GM19463 (cell line): ENCODE data around the gene AGR2.
"Not testable (repeated sequence)": the region's sequence is repeated elsewhere in the genome, so short reads cannot be mapped to it uniquely, and the experiment has no call there.

Experiments used
- ATAC-seq: cut with Tn5 transposase; IDR thresholded peaks from one replicate; pipeline ENCODE4 v1.9.1; 2021; ENCODE audit warnings: mild to moderate bottlenecking, moderate library complexity; ENCODE audit not compliant: unreplicated experiment

Gene AGR2

DNA sequence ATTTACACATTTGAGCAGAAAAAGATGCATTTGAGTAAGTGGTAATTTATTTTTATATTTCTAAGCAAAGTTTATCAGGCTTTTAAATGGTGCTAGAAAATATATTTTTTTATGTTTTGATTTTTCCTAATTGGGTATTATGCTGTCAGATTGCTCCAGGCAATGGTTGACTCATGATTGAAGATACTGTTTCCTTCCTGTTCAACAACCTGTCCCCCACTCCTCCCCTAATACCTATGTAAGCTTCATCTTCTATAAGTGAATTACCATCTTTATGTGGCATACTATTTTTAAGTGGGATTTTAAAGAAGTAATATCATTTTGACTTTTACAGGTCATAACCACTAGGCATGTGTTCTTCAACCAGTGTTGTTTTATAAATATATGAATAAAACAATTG, 29.8 kb downstream of the AGR2 start:
- no peak for ATAC-seq

DNA sequence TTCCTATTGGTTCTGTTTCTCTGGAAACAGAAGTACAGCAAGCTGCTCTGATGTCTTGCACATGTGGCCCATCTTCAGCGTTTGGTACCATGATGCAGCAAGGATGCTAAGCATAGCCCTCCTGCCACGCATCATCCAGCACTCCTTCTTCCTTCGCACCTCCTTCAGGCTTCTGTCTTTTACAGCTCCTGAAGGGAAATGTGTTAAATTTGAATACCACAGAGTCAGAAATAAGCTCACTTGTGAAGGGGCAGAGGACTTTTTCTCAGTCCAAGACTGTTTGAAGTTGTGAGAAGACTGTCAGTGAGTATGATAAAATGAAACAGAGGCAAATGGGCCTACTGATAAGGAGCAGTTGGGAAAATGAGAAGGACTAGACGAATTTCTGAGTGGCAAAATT, 30.5 kb downstream of the AGR2 start:
- no peak for ATAC-seq

DNA sequence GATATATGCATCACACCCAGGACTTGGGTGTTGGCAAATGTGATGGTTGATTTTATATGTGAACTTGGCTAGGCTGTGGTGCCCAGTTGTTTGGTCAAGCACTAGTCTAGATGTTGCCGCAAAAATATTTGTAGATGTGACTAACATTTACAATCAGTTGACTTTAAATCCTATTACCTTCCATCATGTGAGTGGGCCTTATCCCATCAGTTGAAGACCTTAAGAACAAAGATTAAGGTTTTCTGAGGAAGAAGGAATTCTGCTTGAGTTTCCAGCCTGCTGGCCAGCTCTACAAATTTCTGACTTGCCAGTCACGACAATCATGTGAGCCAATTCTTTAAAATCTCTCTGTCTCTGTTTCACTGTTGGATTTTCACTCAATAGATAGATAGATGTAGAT, 30.9 kb downstream of the AGR2 start:
- ATAC-seq: no peak

DNA sequence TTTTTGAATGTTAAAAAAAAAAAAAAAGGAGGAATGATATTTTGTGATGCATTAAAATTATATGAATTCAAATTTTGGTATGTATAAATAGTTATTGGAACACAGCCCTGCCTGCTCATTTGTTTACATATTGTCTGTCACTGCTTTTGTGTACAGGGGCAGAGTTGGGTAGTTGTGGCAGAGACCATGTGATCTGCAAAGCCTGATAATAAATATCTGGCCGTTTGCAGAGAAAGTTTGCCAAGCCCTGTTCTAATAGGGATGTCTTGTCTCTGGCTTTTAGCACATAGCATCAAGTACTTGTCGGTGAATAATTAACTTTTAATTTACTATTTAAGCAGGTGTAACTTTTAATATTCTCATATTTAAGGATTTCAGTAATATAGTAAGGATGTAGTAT, 31.5 kb downstream of the AGR2 start:
- no peak for ATAC-seq

DNA sequence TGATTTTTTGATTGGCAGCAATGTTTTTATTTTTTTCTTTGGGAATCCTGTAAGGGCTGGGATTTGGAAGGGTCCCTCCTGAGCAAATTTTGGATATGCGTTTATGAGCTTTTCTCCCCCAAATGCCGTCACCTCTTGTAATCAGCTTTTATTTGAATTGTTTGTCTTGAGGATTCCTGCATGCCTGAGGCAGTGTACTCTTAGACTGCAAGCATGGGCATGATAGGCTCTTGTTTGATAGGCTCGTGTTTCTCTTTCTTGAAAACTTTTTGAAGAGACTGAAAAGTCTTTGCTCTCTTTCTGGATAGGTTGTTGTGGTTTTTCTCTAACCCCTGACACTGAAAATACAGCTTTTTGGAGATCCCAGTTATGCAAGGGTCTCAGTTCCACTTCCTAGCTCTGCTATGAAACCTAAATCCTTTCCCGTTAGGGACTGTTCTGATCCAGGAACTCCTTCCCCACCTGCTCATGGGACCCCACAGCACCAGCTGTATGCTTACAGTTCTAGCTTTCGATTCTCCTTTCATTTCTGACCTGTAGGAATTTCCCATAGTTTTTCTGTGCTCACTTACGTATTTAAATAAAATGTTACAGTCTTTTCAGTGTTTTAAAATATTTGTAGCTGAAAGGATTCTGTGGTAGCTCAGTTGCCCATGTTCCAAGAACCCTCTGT, 34.0 kb downstream of the AGR2 start:
- ATAC-seq: no peak

DNA sequence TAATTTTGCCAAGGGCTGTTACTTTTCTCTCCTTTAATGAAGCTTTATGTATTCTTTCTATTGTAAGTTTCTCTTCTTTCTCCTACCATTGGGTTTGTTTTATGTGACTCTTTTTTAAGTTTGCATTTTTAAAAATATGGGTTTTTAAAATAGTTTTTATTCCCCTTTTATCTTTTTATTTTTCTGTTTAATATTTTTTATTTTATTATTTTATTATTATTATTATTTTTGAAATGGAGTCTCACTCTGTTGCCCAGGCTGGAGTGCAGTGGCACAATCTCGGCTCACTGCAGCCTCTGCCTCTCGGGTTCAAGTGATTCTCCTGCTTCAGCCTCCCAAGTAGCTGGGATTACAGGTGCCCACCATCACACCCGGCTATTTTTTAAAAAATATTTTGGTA, 34.8 kb downstream of the AGR2 start:
- ATAC-seq: not testable (repeated sequence)

DNA sequence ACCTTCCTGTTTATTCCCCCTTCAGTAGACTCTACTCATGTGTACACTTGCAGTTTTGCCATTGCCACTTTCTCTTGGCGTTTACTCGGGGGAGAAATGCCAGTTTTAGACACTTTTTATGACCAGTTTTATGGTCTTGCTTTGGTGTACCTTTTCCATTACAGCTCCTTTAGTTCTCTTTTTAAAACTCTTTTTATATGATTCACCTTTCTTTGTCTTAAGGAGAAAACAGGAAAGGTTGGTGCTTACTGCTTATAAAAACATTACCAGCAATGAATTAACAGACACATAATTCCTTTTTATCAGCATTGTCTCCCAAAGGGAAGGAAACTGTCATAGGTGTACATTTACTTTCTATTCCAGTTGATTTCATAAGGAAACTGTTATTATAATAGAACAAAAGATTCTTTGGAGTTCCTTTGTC, 39.4 kb downstream of the AGR2 start:
- no peak for ATAC-seq

DNA sequence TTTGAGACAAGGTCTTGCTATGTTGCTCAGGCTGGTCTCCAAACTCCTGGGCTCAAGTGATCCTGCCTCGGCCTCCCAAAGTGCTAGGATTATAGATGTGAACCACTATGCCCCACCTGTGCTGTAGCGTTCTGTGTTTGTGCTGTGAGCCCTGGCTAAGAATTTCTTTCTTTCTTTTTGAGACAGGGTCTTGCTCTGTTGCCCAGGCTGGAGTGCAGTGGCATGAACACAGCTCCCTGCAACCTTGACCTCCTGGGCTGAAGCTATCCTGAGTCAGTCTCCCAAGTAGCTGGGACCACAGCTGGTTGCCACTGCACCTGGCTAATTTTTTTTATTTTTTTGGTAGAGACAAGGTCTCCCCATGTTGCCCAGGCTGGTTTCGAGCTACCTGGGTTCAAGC, 39.9 kb downstream of the AGR2 start:
- ATAC-seq: no peak

DNA sequence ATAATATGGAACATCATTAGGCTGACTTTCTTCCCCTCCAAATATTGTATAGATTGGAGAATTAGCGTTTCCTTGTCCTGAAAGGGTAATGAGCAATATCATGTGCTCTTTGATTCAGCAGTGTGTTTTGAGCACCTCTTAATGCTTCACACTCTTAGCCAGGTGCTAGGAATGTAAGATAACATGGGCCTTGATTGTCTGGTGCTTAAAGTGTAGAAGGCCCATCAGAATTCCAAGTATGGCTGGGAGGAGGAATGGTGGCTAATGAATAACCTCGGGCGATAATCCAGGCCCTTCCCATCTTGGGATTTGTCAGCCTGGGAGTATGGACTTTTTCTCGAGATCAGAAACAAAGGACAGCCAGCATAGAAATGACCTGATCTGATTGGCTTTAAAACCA, 42.6 kb downstream of the AGR2 start:
- no peak for ATAC-seq

DNA sequence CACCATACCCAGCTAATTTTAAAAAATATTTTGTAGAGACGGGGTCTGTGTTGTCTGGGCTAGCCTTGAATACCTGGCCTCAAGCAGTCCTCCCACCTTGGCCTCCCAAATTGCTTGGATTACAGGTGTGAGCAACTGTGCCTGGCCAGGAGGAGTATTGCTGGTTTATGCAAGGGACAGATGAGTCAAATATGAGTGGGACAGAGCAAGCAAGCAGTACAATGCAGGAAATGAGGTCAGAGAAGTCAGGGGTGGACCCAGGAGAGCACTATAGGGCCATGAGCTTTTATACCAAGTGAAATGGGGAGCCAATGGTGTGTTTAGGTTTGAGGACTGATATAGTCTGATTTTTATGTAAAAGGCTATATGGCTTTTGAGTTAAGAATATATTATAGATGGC, 45.0 kb downstream of the AGR2 start:
- ATAC-seq: no peak

DNA sequence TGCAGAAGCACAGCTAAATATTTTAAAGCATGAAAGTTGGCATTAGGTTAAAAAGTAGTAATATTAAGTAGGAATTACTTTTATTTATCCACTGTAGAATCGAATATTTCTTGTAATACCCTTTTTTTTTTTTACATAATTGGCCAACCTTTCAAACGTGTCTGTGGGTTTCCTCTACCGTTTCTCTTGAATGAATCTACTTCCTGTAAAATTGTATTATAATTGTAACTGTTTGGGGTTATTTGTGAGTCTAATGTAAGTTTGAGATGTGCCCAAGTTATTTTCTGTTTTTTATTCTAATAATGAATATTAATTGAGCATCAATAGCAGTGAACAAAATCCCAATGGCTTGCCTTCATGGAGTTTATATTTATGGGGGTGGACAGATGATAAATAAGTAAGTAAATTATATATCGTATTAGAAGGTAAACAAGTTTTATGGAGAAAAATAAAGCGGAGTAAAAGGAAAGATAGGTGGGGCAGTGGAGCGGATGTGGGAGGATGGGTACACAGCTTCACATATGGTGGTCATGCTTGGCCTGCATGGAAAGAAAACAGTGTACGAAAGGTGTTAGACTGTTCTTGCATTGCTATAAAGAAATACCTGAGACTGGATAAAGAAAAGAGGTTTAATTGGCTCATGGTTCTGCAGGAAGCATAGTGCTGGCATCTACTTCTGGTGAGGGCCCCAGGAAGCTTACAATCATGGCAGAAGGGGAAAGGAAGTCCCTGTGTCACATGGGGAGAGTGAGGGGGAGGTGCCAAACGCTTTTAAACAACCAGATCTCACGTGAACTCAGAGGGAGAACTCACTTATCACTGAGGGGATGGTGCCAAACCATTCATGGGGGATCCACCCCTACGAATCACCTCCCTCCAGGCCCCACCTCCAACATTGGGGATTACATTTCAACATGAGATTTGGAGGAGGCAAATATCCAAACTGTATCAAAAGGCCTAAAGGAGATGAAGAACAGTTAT, 45.9 kb downstream of the AGR2 start:
- no peak for ATAC-seq

DNA sequence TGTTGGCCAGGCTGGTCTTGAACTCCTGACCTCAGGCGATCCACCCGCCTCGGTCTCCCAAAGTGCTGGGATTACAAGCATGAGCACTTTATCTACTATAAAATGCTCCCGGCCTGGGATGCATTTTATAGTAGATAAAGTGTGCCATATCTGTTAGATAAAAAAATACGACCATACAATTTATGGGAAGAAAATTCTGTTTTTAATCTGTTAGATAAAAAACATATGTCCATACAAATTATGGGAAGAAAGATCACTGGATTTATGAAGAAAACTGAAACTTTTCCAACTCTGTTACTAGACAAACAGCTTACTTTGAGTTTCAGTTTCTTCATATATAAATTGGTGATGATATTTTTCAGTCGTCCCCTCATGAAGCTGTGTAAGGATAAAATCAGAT, 46.8 kb downstream of the AGR2 start:
- no peak for ATAC-seq

DNA sequence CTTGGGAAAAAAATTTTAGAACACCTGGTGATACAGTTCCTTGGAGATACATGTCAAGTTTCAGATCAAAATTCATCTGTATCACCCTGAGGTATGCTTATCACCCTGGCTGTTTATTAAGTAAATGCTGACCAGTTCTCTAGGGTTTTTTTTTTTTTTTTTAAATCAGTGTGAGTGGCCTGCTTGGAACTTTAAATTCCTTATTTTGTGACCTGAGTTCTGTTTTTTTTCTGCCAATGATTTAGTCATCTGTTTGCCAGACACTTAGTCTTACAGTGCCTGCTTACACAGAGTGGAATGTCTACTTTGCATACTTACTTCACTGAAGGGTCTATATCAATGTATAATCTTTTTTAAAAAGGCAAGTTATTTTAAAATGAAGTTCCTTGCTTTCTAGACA, 49.4 kb downstream of the AGR2 start:
- no peak for ATAC-seq

DNA sequence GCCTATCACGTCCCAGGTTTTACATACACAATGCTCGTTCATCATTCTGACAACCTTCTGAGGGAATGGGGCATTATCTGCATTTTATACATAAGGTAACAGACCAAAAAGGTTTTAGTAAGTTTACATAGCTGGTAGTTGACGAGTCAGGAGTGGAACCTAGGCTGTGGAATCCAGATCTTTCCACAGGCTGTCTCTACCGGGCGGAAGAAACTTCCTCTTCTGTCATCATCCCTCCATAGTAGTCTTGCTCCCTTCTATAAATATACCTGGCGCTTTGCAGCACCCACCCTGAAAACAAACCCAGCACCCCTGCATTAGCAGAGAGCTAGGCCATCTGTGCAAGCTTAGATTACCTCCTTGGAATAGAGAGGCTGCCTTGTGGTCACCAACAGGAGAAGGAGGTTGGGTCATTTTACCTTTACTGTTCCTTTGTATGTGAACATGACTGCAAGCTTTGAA, 49.9 kb downstream of the AGR2 start:
- no peak for ATAC-seq

DNA sequence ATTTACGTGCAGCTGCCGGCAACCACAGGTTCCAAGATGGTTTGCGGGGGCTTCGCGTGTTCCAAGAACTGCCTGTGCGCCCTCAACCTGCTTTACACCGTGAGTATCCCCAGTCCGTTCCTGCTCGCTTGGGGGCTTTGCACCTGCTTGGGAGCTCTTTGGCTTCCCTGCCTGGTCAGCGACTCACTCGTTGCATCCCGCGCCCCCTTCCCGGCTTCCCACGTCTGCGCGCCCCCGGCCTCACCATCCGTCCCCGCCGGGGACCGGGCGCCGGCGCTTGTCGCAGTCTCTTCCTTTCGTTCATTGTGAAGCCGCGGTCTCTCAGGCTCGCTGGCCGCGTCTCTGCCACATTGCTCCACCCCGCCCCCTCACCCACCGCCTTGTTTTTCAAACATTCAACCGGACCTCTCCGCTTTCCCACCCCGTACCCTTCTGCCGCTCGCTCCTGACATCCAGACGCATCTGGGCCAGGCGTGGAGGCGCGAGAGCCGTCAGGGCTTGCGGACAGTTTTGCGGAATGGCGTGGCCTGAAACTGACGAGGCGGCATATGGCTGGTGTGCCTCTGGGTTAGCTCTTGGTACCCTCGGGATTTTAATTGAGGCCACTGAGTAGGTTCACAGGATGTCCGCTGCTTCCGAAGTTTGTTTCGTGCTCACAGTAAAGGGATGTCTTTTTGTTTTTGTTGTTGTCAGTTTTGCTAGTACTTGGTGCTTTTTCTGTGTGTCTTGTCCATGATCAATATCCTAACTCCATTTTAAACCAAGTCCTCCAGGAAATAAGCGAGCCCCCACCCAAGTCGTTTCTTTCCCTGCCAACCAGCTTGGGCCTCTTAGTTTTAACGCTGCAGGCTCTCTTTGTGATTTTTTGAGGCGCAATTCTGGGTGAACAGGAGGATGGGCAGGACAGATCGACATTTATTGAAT, 50.6 kb downstream of the AGR2 start:
- ATAC-seq: peak; percentile 17

DNA sequence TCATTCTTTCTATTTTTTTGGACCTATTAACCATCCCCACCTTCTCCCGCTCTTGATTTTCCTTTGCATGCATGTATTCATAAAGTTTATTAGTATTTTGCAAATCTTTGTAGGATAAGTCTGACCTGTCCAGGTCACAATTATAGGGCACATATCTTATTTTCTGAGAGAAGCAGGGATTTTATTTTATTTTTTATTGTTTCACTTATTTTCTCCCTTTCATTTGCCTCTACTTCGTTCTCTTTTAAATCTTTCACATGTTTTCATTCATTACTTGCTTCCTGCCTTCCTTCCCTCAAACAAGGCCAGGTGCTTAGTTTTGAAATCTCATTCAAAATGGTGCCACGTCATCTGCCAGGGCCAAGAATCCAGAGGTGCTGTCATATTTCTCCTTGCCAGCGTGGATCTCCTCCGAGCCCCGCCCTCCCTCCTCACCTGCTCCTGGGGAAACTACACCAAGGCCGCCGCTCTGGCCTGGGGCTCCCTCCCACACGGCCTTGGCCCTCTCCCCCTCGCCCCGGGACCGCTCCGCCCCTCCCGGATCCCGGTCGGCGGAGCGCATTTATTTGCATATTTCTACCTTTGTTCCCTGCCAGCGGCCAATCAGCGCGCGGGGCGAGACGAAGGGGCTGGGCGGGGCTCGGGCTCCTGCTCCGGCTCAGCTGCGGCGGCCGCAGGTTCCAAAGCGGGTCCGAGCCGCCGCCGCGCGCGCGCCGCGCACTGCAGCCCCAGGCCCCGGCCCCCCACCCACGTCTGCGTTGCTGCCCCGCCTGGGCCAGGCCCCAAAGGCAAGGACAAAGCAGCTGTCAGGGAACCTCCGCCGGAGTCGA, 51.5 kb downstream of the AGR2 start, which contains the start of gene TSPAN13:
TSPAN13 (plus strand) TSS at position 654 of the 830 bp plus-strand sequence. CDS start 213 bp downstream, outside the sequence.
- ATAC-seq: peak; percentile 62

DNA sequence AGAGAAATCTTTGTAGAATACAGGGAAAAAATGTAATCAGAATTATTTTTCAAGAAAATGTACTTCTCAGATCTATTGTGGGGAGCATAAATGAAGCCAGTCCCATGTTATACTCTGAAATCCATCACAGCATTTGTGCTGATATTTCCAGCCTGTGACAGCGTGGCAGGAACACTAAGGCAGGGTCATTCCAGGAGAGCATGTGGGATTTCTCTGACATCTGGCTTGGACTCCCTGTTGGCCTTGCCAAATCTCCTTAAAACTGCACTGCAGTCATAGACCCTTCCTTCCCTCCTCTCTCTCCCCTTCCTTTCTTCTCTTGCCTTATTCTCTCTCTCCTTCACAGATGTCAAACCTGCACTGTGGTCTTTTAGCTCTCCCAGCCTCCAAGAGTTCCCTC, 57.7 kb downstream of the AGR2 start:
- ATAC-seq: no peak

DNA sequence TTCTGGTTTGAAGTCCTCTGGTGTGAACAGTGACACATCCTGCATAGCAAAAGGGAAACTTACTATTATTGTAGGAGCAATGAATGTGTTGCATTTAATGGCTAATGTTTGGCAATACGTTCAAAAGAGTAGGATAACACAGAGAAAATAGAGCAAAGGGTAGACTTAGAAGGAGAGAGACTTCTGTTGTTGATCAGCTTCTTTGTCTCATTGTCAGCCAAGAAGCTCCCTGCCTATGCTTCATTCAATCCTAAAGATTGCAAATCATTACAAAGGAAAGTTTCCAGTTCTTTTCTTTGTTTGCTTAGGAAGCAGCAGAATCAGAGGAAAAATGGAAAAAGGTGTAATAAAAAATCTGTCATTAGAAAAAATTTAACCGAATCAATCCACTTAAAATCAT, 59.2 kb downstream of the AGR2 start:
- no peak for ATAC-seq

DNA sequence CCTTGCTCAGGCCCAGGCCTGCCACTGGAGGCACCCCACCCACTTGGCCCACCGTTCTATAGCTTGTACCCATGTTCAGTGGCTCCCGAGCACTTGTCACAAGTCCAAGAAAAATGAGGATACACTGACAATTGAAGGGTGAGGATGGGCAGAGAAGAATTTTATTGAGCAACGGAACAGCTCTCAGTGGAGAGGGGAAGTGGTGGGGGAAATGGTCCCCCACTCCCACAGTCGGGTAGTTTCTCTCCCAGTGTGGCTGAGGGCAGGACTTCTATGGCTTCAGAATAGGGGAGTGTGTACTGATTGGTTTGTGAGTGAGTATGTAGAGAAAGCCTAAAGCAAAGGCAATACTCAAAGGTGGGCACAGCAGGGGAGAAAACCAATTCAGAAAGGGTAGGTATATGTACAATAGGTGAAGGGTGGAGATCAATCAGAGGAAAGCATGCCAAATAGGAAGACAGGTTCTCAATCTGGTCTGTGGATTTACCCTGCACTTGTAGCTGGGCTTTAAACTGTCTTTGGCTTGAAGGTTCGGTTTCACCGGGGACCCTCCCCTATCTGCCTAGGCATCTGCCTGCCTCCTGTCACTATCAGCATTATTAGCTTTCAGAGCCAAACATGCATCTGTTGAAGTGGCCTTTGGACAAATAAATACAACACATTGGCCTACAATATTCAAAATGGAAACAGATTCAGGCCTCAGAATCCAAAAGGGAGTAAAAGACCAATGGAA, 60.1 kb downstream of the AGR2 start:
- no peak for ATAC-seq
